Measurements from ENCODE around the gene SDHA.
"Not testable (repeated sequence)": the region's sequence is repeated elsewhere in the genome, so short reads cannot be mapped to it uniquely, and the experiment has no call there.

SDHA gene

DNA sequence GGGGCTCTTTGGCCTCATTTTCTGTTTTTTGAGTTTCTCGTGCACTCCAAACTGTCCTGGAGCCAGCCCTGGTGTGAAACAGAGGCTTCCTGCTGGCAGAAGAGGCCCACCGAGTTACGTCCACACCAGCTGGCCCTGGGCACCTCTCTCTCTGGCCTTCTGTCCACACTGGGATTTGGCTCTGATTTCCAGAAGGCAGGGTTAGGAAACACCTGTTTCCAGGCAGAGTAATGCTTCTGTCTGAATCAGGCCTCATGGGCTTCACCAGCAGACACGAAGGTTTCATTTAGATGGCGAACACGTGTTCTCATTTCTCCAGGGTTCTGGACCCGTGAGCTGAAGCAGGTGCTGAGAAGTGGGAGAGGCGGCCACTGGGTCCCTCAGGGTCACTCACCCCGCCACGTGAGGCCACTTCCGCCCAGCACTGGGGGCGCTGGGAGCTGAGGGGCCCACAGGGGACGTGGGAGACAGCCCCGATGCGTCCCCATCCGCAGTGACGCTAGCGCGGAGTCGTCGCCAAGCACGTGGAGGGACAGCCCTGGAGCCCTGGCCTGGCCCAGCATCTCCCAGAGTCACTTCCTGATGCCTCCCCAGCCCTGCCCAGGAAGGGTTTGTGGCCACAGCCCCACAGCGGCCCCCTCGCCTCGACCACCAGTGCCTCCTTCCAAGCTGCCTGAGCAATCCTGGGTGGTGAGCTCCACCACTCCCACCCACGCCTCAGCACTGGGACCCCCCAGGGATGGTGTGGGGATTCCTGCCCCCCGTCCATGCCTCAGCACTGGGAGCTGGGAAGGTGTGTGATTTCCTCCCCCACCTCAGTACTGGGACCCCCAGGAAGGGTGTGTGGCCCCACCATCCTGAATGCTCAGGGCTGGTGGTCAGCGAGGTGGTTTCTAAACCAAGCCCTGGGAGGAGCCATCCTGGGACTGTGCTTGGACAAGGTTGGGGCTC, 31.8 kb upstream of the SDHA start:
- no peak for DNase-seq (ENCODE audit: low read depth)

DNA sequence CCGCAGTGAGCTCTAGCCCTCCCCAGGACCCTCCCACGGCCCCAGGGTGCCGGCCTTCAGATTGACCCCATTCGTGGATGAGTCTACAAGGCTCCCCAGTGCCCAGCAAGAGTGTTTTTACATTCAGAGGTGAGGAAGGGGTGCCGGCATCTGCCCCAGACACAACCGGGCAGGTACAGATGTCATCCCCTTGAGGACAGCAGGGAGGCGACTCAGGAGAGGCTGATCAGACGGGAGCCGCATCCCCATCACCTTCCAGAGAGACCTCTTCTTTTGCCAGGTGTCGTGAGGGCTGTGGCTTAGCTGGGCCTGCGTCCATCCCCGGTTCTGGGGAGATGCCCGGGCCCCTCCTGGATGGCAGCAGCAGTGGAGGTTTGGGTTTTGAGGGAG, 31.1 kb upstream of the SDHA start:
- no peak for DNase-seq (ENCODE audit: low read depth)

DNA sequence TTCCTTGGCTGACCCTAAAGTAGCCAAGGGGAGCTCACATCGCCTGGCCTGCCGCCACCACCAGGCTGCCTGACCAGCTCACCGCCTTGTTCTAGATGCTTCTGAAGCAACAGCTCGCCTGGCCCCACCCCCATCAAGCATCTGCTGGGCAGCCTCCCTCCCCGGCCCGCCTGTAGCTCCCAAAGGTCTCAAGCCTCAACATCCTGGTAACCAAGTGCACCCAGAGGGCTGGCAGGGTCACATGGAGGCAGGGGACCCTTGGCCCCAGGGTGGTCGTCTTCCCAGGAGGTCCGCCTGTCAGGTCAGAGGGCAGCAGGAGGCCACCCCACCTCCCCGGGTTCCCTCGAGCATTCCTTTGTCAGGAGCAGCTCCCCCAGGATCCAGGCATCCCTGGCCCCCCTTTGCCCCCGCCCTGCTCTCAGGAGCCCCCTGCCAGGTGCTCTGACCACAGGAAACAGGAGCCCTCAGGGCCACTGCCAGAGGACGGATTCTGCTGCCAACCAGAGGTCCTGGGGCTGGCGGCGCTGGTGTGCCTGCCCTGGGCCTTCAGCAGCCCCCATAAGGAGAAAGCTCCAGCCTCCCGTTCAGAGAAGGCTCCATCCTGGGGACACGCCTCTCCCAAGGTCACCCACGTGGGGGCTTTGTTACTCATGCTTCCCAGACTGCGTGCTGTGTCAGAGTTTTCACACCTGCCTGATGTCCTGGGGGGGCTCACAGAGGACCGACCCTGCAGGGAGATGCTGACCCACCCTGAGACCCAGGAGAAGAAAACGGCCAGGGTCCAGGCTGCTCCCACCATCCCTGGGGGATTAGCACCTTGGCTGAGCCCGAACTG, 30.3 kb upstream of the SDHA start:
- DNase-seq (ENCODE audit: low read depth) = peak; percentile 11

DNA sequence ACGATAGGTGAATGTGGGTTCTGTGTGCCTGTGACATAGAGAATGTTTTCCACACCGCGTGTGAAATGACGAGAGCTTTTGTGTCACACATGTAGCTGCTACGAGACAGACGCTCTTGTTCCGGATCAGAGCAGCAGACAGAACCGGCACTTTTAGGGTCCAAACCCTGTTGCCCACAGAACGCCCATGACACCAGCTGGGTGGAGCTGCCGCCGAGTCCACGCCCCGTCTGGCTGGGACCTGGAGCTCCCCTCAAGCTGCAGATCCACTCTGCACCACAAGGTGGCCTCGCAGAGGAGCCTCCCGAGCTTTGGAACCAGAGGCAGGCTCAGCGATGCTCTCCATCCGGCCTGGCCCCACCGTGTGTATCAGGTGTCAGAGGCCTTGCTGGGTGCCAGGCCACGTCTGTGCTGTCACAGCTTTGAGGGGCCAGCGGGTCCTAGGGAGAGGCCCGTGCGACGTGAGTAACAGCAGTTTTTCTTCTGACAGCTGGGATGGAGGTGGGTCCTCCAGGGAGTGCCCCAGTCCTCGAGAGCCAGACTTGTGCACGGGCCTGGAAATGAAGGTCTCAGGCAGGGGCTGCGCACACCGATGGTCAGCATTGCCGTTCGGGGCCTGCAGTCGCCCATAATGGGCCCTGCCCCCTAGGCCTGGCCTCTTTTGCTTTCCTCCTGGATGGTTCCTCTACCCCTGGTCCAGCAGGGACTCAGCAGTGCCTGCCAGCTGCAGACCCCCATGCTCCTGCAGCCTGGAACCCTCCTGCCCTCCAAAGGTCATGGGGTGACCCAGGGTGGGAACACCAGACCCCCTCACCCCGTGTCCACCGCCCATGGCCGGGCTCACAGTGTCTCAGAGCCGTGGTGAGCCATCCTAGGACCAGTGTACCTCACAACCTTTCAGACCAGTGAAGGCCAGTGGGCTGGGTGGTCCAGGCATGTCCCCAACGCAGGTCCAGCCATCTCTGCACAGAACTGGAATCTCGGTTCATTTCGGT, 29.3 kb upstream of the SDHA start:
- peak; percentile 76 for DNase-seq (ENCODE audit: low read depth)

DNA sequence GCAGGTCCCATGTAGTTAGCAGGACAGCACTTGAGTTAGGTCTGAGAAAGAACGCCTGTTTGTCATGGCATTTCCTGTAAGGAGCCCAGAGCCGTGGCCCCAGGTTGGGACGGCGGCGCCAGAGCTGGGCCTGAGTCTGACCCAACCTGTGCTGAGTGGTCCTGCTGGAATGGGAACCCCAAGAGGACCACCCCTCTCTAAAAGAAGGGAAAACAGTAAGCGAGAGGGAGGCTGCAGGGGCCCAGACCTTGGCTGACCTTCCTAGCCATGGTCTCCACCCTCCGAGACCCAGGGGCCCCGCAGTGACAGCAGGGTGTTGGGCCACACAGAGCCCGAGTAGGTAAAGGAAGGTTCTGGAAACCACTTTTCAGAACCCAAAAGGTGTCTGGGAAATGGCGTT, 28.6 kb upstream of the SDHA start:
- DNase-seq (ENCODE audit: low read depth) = no peak

DNA sequence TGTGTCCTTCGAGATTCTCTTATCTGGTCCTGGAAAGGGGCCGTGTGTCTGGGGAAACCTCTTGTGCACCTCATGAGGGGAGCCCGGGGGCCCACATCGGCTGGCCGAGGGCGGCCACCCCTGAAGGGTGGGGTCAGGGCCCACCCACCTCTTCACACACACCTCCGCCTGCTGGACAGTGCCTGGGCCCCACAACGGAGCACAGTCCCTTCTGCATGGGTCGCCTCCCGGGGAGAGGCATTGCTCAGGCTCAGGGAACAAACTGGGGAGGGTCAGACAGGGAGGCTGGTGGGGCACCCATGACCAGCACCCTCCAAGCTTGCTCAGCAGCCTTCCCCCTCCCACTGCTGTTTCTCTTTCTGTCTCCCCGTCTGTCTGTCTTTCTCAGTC, 28.1 kb upstream of the SDHA start:
- DNase-seq (ENCODE audit: low read depth) = no peak

DNA sequence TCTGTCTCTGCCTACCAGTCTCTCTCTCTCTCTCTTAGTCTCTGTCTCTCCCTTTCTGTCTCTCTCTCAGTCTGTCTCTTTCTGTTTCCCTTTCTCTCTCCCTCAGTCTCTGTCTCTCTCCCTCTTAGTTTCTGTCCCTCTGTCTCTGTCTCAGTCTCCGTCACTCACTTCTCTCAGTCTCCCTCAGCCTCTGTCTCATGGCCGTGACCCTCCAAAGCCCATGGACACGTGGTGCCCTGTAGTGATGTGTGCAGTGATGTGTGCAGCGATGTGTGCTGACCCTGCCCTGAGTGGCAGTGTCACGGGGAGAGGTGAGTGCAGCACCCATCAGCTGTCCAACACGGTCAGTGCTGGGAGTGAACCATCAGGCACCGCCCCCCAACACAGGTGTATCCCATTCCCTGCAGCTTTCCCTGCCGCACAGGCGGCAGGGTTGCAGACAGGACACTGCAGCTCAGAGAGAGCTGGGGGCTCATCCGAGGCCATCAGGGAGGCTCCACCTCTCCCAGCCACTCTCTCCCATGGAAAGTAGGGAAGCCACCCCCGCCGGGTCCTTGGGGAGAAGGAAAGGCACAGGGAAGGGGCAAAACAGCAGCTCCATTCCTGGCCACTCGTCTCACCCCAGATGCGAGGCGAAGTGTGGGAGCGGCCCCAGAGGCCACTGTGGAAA, 27.6 kb upstream of the SDHA start:
- DNase-seq (ENCODE audit: low read depth) = no peak

DNA sequence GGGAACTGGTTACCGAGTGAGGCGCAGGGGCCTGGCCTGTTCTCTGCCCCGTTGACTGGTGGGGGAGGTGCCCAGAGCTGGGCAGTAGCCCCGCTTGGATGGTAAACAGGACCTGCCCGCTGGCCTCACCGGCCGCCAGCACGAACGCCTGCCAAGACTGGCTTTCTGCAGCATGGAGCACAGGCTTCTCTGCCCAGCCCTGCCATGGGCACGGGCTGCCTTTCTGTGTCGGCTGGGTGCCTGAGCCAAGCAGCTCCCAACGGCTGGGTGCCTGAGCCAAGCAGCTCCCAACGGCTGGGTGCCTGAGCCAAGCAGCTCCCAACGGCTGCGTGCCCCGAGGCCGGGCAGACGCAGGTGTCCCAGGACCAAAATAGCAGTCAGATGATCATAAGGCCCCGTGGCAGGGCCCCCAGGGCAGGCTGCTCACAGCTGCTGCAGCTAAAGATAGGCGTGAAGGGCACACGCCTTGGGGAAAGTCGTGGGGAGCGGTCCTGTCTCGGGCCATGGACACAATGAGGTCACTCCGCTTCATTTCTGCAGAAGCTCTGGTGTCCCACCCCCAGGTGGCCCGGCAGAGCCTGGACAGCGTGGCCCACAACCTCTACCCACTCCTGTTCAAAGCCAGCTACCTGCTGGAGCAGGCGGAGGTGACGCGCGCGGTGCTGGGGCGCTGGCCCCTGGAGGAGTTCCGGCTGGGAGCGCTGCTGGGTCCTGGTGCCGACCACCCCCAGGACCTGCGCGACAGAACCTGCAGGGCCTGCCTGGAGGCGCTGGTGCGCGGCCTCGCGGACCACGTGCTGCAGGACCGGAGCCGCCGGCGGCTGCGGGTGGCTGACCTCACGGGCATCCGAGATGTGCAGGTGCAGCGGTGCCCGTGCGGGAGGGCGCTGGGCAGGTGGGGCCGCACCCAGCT, 26.8 kb upstream of the SDHA start, which contains the start of gene LRRC14B:
LRRC14B (plus strand) TSS at position 460 of the 913 bp plus-strand sequence; CDS start at position 504, 44 bp downstream.
- DNase-seq (ENCODE audit: low read depth) = no peak

DNA sequence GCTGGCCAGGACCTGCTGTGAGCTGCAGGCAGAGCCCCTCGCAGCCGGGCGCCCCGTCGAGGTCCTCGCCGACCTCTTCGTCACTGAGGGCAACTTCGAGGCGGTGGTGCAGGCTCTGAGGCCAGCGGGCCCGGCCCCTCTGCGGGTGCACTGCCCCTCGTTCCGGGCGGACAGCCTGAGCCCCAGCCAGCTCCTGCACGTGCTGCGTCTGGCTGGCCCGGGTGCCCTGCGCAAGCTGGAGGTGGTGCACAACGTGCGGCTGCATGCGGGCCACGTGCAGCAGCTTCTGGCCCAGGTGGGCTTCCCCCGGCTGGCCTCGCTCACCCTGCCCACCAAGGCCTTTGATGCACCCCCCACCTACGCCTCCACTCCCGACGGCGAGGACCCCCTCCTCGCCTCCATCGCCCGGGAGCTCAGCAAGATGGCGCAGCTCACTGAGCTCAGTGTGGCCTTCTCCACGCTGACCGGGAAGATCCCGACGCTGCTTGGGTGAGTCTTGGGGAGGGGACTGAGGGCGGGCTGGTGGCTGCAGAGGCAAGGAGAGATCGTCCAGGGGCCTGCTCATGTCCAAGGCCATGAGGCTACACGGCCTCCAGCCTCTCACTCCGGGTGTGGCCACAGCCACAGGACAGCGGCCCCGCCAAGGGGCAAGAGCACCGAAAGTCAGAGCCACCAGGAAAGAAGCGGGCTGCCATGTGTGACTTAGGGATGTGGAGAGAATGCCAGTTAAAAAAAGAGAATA, 26.0 kb upstream of the SDHA start:
- no peak for DNase-seq (ENCODE audit: low read depth)

DNA sequence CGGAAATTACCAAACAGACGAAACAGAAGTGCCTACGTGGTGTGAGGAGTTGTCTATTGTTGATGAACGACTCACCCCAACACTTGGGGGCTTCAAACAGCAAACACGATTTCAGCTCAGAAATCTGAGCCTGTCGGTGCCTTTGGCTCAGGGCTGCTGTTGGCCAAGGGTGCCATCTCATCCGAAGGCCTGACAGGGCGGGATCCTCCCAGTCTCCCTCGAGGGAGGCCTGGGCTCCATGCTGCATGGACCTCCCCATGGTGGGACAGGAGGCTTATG, 25.5 kb upstream of the SDHA start:
- DNase-seq (ENCODE audit: low read depth) = no peak

DNA sequence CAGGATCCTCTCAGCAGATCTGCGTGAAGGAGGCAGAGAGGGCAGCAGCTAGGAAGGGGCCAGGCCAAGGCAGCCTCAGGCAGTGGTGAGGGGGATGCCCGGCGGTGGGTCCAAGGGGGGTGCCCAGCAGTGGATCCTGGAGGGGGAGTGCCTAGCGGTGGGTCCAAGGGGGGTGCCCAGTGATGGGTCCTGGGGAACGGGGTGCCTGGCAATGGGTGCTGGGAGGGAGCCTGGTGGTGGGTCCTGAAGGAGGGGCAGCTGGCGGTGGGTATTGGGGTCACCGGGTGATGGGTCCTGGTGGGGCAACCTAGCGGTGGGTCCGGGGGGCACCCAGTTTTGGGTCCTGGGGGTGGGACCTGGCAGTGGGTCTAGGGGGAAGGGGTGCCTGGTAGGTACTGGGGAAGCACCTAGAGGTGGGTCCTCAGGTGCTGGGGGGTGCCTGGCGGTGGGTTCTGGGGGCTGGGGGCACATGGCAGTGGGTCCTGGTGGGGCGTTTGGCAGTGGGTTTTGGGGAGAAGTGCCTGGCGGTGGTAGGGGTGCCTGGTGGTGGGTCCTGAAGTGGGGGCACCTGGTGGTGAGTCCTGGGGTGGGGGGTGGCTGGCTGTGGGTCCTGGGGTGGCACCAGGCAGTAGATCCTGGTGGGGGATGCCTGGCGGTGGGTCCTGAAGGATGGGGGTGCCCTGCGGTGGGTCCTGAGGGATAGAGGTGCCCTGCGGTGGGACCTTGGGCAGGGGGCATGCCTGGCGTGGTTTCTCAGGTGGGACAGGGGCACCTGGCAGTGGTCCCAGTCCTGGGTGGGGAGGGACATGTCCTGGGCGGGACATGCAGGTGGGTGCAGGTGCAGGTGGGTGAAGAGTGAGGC, 24.9 kb upstream of the SDHA start:
- no peak for DNase-seq (ENCODE audit: low read depth)

DNA sequence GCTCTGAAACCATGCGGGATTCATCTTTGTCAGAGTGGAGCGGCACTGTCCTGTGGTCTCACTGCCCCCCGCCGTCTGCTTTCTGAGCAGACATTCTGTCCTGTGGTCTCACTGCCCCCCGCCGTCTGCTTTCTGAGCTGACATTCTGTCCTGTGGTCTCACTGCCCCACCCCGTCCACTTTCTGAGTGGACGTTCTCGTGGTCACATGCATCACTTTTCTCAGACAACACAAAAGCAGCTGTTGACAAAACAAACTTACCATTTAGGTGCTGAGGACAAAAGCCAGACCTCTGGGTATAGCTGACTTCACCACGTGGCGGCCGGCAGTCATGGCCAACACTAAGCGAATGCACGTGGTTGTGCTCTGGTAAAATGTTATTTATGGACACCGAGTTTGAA, 24.0 kb upstream of the SDHA start:
- DNase-seq (ENCODE audit: low read depth) = no peak

DNA sequence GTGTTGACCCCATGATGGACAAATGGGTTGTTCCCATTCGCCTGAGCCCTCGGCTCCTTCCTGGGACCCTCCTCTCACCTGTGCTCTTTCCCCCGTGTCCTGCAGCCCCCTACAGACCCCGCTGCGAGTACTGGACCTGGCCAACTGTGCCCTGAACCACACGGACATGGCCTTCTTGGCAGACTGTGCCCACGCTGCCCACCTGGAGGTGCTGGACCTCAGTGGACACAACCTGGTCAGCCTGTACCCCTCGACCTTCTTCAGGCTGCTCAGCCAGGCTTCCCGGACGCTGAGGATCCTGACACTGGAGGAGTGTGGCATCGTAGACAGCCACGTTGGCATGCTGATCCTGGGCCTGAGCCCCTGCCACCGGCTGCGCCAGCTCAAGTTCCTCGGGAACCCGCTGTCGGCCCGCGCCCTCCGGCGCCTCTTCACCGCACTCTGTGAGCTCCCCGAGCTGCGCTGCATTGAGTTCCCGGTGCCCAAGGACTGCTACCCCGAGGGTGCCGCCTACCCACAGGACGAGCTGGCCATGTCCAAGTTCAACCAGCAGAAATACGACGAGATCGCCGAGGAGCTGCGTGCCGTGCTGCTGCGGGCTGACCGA, 23.4 kb upstream of the SDHA start:
- no peak for DNase-seq (ENCODE audit: low read depth)

DNA sequence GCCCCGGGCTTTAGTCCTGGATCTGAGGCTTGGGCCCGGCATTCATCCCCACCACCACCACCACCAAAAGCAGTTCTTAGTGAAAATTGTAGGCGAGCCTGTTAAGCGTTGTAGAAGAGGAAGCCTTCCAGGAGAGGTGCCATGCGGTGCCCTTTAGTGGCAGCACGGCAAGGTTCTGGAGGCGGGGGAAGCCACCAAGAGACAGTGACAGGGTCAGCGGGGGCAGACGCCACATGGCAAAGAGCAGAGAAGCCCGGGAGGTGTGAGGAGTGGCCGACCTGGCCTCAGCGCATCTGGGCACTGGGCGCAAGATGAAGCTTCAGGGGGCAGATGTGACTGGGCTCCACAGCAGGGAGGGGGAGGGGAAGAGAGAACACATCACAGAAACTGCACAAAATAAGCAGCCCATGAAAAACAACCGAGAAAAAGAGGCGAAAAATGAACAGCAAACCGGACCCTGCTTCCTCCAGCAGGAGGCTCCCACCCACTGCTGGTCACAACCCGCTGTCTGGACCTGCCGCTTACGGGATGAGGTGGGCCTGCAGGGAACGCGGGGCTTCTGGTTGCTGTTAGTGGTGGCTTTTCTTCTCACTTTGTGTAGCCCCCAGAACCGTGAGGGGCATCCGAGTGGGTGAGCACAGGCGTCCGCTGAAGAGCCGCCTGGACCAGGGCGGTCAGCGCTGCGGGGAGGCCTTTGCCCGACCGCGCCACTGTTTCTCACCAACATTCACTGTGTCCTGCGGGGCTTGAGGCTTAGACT, 22.5 kb upstream of the SDHA start:
- no peak for DNase-seq (ENCODE audit: low read depth)

DNA sequence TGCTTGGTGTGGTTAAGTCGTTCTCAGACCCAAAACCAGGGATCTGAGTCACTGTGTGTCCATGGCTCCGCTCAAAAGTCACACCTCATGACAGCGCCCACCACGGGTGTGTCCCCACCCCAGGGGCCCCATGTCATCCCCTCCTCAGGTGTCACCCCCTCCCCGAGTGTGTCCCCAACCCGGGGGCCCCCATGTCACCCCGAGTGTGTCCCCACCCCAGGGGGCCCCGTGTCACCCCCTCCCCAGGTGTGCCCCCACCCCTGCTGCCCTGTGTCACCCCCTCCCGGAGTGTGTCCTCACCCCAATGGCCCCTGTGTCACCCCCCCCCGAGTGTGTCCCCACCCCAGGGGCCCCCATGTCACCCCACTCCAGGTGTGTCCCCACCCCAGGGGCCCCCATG, 21.8 kb upstream of the SDHA start:
- no peak for DNase-seq (ENCODE audit: low read depth)

DNA sequence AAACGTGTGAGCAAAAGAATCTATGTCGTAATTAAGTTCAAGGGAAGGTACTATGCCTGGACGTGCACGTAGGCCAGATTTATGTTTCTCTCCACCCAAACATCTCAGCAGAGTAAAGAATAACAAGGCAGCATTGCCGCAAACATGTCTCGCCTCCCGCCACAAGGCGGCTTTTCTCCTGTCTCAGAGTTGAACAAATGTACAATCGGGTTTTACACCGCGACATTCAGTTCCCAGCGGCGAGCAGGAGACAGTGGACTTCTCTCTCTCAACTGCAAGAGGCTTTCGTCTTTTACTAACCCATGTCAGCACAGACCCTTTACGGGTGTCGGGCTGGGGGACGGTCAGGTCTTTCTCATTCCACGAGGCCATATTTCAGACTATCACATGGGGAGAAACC, 21.1 kb upstream of the SDHA start:
- DNase-seq (ENCODE audit: low read depth) = not testable (repeated sequence)

DNA sequence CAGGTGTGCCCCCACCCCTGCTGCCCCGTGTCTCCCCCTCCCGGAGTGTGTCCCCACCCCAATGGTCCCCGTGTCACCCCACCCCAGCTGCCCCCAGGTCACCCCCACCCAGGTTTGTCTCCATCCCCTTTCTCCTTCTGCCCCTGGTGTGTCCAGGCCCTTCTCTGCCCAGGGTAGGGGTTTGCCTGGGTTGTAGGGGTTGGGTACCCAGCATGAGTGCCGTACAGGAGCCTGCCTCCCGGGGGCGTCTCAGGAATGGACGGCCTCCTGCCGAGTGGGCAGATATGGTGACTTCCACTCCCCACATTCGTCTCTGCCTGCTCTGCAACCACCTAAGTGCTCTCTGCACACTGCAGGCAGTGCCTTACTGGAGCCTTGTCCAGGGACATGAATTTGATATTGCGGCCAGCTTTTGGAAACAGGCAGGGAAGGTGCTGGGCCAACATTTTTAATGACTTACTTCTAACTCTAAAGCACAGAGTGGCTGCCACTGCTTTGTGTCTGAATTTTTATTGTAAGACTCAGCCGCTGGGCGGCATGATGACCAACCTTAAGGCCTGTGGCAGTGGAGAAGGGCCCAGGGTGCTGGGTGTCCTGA, 20.1 kb upstream of the SDHA start:
- DNase-seq (ENCODE audit: low read depth) = no peak

Measured in iris pigment epithelial cell (primary cell).